Ishikawa (cell line): Measurements from ENCODE around the gene PANX3.

Experiments used
- CEBPB ChIP-seq: IDR thresholded peaks from 2 replicates; pipeline ENCODE4 v1.6.1; 2012
- CREB1 ChIP-seq: IDR thresholded peaks from 2 replicates; pipeline ENCODE4 v1.6.1; 2012; ENCODE audit warnings: low read depth
- EGR1 ChIP-seq: IDR thresholded peaks from 2 replicates; pipeline ENCODE4 v1.6.1; 2012
- EP300 ChIP-seq: IDR thresholded peaks from 2 replicates; pipeline ENCODE4 v1.6.1; 2012; ENCODE audit warnings: borderline replicate concordance
- FOXM1 ChIP-seq: IDR thresholded peaks from 2 replicates; pipeline ENCODE4 v1.6.1; 2012; ENCODE audit warnings: low read depth, borderline replicate concordance
- MAX ChIP-seq: IDR thresholded peaks from 2 replicates; pipeline ENCODE4 v1.6.1; 2012
- NFIC ChIP-seq: IDR thresholded peaks from 2 replicates; pipeline ENCODE4 v1.6.1; 2012
- RAD21 ChIP-seq: IDR thresholded peaks from 2 replicates; pipeline ENCODE4 v1.6.1; 2012; ENCODE audit warnings: low read depth
- REST ChIP-seq: IDR thresholded peaks from 2 replicates; pipeline ENCODE4 v1.6.1; 2012; ENCODE audit warnings: low read depth, mild to moderate bottlenecking
- TAF1 ChIP-seq: IDR thresholded peaks from 2 replicates; pipeline ENCODE4 v1.6.1; 2012; ENCODE audit warnings: low read depth, mild to moderate bottlenecking
- TCF12 ChIP-seq: IDR thresholded peaks from 2 replicates; pipeline ENCODE4 v1.6.1; 2012; ENCODE audit warnings: low read depth
- TEAD4 ChIP-seq: IDR thresholded peaks from 2 replicates; pipeline ENCODE4 v1.6.1; 2012
- YY1 ChIP-seq: IDR thresholded peaks from 2 replicates; pipeline ENCODE4 v1.6.1; 2012; ENCODE audit warnings: low read depth
- ZBTB7A ChIP-seq: IDR thresholded peaks from 2 replicates; pipeline ENCODE4 v1.6.1; 2012; ENCODE audit warnings: low read depth
- TF ChIP-seq, protein P1 (sequence below): IDR thresholded peaks from 2 replicates; pipeline ENCODE4 v1.6.1; 2012

Gene PANX3

DNA sequence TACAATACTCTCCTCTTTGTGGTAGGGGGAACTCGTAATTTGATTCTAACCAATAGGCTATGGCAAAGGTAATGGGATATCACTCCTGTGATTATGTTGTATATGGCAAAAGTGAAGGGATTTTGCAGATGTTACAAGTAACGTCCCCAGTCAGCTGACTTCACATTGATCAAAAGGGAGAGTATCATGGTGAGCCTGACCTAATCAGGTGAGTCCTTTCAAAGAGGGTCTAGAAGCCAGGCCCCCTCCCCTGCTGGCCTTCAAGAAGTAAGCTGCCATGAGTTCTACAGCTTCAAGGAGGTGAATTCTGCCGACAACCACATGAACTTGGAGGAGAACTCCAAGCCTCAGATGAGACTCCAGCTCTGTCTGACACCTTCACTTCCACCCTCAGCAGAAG is 31.4 kb downstream of the PANX3 start:
- TF ChIP-seq EGR1 (no peak), ZBTB7A (no peak), TAF1 (no peak)
- TF ChIP-seq, protein P1, sequence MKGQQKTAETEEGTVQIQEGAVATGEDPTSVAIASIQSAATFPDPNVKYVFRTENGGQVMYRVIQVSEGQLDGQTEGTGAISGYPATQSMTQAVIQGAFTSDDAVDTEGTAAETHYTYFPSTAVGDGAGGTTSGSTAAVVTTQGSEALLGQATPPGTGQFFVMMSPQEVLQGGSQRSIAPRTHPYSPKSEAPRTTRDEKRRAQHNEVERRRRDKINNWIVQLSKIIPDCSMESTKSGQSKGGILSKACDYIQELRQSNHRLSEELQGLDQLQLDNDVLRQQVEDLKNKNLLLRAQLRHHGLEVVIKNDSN: no peak

DNA sequence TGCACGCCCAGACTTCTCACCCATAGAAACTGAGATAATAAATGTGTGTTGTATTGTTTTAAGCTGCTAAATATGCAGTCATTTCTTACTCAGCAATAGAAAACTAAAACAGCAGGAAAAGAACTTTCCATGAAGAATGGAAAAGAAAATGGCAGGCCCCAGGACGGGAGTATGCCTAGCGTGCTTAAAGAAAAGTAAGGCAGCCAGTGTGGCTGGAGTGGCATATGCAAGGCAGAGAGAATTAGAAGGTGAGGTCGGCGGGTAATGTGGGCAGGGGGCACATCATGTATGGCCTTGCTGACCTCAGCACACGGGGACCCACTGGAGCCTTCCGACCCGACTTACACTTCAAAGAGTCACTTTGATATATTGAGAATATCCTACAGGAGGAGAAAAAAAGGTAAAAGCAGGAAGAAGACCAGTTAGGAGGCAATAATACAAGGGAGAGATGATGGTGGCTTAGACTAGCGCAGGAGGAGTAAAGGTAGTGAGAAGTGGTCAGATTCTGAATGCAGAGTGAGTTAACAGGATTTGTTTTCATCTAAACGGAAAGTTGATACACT is 31.9 kb downstream of the PANX3 start:
- TF ChIP-seq YY1 (no peak), MAX (no peak), CREB1 (no peak), RAD21 (no peak), REST (no peak), EGR1 (no peak)

- TF ChIP-seq CEBPB (no peak), EP300 (no peak), CREB1 (no peak), YY1 (no peak), MAX (no peak), RAD21 (no peak), EGR1 (no peak), TCF12 (no peak), REST (no peak)
- TF ChIP-seq, protein P1: no peak
Observed at GRCh38 chr11:124643605-124644425, 32.6 kb downstream of the PANX3 start.

GRCh38 chr11:124644426-124645280 is 33.4 kb downstream of the PANX3 start:
- TF ChIP-seq TEAD4 (peak; percentile 38; the same call in 1 of the 2 replicates), YY1 (0 out of 2 replicates have a peak, but pooled peaks have one; percentile 22), FOXM1 (no peak), CREB1 (no peak), EGR1 (no peak), CEBPB (no peak), REST (no peak), TCF12 (no peak), EP300 (no peak), RAD21 (peak; percentile 82), NFIC (no peak)
